HEK293T (cell line): Measurements from ENCODE around the gene ZNF212.

ENCODE experiments used
- CTBP1 ChIP-seq: fragments of 450-650 bp; IDR thresholded peaks from 2 replicates; pipeline ENCODE4 v1.6.1; 2016; ENCODE audit warnings: borderline replicate concordance
- ELF4 ChIP-seq: fragments of 450-650 bp; IDR thresholded peaks from 2 replicates; pipeline ENCODE4 v1.6.1; 2017; ENCODE audit warnings: antibody characterized with exemption
- FOXA1 ChIP-seq: fragments of 450-650 bp; IDR thresholded peaks from 2 replicates; pipeline ENCODE4 v1.6.1; 2016; ENCODE audit warnings: mild to moderate bottlenecking
- FOXM1 ChIP-seq: fragments of 450-650 bp; IDR thresholded peaks from 2 replicates; pipeline ENCODE4 v1.6.1; 2017; ENCODE audit warnings: mild to moderate bottlenecking, borderline replicate concordance
- ZNF384 ChIP-seq: fragments of 450-650 bp; IDR thresholded peaks from 2 replicates; pipeline ENCODE4 v1.6.1; 2016

DNA sequence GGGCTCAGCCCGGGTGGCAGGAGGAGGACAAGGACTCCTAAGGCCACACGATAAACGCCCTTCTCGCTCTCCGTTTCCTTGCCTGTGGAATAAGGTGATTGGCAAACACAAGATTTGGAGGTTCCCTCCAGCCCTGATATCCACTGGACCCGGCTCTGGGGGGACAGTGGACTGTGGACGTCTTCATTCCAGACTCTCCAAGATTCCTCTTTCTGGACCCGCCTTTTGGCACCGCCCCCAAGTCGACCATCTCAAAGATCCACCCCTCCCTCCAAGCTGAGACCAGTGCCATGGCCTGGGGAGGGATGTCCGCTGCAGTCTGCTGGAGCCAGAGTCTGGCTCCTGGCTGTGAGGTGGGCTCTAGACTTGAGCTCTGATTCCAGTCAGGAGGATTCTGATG, 46.2 kb downstream of the ZNF212 start:
- TF ChIP-seq ZNF384 (no peak), ELF4 (no peak), FOXM1 (no peak), FOXA1 (no peak), CTBP1 (no peak)
